GM03348 (cell line): ENCODE measurements around the gene TBXAS1.
A peak's percentile ranks its signal among the peaks of the same experiment; 100 is the strongest.
"Not testable (repeated sequence)": the region's sequence is repeated elsewhere in the genome, so short reads cannot be mapped to it uniquely, and the experiment has no call there.

ENCODE experiments used
- DNase-seq: peaks from one replicate; pipeline ENCODE4 v3.0.0; 2012; ENCODE audit warnings: low spot score

The TBXAS1 gene

GRCh38 chr7:139893461-139893860 is 64.4 kb downstream of the TBXAS1 start:
- DNase-seq, result no peak

- DNase-seq, result no peak
Observed at GRCh38 chr7:139893999-139894398, 64.9 kb downstream of the TBXAS1 start.

- DNase-seq, result no peak
Observed at GRCh38 chr7:139895141-139895829, 66.2 kb downstream of the TBXAS1 start.

DNA sequence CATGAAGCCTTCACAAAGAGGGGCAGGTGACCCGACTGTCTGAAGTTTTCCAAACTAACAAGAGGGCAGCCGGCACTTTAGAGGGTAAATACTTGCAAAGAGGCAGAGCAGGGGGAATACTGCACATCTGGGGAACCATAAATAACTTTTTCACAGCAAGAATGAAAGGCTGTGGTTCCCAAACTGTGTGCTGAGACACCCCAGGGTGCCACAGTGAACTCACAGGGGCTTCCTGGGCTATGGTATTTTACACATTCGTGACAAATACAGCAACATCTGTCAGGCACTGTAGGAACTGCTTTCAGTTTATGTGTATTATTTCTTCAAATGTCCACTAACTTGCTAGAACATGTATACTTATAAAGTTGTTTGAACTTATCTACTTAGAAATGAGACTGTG is 67.2 kb downstream of the TBXAS1 start:
- DNase-seq, result no peak

- no peak for DNase-seq
Observed at GRCh38 chr7:139896831-139897230, 67.8 kb downstream of the TBXAS1 start.

DNA sequence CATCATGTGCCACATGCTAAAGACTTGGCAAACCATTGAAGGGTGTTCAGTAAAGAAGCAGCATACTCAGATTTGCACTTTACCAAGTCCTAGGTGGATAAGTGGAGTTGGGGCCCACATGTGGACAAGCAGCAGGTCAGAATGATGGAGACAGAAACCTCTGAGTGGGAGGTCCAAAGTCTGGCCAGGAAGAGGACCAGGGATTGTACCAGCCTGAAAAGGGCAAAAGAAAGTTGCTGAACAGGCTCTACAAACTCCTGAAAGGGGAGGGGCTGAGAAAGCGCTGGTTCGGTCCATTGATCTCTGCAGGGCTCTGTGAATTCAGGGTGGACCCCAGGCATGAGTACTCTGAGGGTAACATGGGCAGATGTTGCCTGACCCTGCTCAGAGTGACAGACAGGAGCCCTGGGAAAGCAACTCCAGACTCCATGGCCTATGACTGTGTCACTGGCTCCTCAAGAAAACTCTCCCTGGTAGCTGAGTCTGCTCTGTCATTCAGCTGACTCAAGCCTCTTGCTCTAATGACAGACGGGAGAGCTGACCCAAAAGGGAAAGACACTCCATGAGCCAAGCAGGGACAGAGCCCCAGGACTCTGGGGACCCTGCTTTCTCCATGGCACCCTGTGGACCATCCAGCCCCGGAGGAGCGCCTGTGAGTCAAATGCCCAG is 68.5 kb downstream of the TBXAS1 start:
- no peak for DNase-seq

DNA sequence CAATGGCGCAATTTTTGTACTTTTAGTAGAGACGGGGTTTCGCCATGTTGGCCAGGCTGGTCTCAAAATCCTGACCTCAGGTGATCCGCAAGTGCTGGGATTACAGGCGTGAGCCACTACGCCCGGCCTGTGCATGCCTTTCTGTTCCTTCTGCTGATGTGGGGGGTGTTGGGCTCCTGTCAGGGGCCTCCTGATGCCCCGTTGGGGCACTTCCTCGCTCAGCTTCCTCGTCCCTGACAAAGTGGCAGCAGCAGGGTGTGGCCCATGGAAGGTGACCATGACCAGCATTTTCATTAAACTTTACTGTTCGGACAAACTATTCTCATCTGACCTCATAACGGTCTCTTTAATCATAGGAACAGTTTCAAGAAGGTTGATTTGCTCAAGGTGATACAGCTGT is 69.4 kb downstream of the TBXAS1 start:
- DNase-seq, result no peak

- no peak for DNase-seq
Observed at GRCh38 chr7:139899328-139899955, 70.4 kb downstream of the TBXAS1 start.

DNA sequence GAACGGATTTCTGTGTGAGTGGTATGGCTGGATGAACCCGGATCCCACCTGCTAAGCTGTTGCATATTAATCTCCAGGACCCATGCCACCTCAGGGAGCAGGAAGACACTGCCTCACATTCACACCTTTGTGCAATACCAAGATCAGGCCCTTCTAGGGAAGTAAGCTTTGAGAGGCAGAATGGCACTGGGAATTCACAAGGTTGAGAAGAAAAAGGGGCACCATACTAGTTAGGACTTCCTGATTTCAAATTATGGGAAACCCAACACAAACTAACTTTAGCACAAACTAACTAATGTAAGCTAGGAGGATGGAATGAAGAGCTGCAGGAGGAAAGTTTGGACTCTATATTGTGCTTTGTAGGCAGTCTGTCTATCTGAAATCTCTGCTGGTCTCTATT is 71.3 kb downstream of the TBXAS1 start:
- no peak for DNase-seq

DNA sequence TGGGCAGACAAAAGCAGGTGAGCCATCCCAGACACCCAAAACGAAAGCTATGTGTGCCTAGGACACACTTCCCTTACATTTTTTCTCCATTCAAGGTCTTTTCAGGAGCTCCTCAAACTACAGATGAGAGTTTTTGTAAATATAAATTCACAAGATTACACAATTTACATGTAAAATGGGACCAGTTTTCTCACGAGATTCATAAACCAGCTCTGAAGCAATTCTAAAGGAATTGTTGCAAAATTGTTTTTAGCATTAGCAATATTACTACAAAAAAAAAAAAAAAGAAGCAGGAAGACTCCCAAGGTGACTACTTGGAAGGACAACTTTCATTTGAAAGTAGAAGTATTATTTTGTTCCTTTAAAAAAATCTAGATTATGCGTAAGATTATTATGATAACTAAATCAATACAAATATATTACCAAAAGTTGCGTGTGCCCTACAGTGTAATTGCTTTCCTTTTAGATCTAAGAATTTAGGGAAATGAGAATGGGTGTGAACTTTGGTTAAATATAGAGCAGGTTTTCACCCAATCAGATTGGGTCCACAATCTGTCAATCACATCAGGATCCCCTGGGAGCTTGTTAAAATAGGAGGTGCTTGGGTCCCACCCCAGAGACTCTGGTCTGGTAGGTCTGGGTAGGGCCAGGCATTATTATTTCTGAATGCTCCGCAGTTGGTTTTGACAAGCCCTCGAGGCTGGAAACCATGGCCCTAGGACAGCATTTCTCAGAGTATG is 72.2 kb downstream of the TBXAS1 start:
- DNase-seq, result no peak

DNA sequence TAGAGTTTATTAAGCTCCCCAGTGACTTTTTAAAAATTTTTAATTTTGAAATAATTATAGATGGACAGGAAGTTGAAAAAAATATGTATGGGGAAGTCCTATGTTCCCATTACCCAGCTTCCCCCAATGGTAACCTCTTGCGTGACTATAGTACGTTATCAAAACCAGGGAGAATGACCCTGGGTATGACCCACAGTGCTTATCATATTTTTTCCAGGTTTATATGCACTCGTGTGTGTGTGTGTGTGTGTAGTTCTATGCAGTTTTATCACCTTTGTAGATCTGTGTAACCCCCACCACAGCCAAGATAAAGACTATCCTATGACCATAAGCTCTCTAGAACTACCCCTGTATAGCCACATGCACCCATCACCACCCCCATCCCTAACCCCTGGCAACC is 72.8 kb downstream of the TBXAS1 start:
- DNase-seq, result no peak

DNA sequence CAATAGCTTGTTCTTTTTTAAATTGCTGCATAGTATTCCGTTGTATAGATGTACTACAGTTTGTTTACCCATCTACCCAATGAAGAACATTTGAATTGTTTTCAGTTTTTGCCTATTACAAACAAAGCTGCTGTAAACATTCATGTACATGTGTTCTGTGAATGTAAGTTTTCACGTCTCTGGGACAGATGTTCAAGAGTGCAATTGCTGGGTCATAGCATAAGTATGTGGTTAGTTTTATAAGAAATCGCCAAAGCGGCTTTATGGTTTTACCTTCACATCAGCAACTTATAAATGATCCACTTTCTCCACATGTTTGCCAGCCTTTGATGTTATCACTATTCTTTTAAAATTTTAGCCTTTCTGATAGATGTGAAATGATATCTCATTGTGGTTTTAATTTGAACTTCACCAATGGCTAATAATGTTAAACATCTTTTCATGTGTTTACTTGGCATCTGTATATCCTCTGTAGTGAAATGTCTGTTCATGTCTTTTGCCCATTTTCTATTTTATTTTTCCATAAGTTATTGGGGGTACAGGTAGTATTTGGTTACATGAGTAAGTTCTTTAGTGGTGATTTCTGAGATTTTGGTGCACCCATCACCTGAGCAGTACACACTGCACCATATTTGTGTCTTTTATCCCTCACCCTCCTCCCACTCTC is 73.5 kb downstream of the TBXAS1 start:
- DNase-seq, result no peak

DNA sequence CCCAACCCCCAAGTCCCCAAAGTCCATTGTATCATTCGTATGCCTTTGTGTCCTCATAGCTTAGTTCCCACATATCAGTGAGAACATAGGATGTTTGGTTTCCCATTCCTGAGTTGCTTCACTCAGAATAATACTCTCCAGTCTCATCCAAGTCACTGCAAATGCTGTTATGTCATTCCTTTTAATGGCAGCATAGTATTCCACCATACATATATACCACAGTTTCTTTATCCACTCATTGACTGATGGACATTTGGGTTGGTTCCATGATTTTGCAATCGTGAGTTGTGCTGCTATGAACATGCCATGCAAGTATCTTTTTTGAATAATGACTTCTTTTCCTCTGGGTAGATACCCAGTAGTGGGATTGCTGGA is 74.0 kb downstream of the TBXAS1 start:
- DNase-seq, result not testable (repeated sequence)

DNA sequence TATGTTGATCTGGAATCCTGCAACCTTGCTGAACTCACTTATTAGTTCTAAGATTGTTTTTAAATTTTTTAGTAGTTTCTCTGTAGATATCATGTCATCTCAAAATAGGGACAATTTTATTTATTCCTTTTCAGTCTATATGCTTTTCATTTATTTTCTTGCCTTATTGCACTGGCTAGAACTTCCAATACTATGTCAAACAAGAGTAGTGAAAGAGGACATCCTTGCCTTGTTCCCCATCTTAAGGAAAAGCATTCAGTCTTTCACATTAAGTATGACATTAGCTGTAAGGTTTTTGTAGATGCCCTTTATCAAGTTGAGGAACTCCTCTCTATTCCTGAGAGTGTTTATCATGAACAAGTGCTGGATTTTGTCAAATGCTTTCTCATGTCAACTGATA is 77.8 kb downstream of the TBXAS1 start:
- DNase-seq, result no peak

DNA sequence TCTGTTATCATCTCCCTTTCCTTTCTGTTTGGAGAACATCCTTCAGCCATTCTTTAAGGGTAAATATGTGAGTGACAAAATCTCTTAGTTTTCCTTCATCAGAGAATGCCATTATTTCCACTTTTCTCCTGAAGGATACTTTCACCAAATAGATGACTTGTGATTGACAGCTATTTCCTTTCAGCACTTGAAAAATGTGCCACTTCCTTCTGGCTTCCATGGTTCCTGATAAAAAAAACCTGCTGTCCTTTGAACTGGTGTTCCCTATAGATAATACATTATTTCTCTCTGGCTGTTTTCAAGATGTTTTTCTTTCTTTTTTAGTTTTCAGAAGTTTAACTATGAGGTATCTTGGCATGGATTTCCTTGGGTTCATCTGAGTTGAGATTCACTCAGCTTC is 79.7 kb downstream of the TBXAS1 start:
- no peak for DNase-seq

DNA sequence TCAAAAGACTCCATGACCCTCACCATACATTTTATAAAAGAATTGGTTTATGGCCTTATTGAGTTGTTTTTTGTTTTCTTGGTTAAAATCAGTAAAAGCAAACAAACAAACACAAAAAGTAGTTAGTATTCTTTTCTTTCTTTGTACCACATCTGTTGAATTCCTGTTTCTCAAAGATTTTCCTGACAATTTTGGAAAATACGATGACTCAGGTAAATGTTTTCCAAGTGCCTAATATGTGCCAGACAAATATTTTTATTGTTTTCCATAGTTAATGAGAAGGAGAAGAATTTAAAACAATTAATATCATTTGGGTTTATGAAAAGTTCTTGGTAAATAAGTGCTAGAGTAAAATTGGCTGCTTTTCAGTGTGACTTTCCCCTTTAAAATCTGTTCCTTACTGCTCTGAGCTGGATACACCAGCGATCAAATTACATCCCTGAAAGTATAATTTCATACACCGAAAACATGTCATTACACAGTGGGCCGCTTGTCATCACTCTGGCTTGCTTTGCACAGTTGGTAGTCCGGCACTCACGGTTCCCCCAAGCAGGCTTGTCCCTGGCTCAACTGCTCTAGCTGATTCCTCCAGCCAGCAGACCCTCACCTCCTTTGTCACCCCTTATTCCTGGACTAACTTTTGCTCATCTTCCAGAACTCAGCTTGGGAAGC is 80.5 kb downstream of the TBXAS1 start:
- DNase-seq, result peak; percentile 46

DNA sequence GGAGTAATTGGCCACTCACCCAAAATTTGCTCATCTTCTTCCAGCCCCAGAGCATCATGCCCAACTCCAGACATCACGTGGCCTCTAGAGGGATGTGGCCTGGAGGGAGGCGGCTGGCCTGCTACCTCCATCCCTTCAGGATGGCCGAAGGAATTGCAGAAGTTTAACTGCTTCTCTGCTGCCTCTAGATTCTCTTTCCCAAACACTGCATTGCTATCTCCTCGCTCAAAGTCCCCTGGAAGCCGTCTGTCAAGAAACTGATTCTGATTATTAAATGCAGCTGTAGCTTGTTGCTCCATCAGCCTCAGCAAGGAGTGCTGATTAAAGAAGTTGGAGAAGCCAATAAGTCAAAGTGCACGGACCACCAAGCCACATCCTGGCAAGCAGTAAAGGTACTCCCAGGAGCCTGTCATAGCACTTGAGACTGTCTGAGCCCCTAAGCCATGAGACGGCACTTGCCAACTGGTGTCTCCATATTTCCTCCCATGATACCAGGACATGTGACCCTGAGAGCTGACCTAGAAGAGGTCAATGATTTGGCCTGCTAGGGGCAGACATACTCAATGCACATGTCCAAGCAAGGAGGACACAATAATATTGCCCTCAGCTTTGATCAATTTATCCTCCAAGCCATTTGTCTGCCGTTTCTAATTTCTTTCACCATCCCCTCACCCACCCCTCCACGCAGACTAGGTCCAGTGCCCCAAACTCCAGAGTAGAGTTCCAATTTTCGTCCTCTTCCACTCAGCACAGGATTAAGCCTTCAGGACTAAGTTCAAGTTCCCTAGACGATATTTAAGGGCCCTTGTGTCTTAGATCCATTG is 84.2 kb downstream of the TBXAS1 start:
- no peak for DNase-seq

- no peak for DNase-seq
Observed at GRCh38 chr7:139913845-139914135, 84.7 kb downstream of the TBXAS1 start.

- peak; percentile 31 for DNase-seq
Observed at GRCh38 chr7:139914306-139915267, 85.5 kb downstream of the TBXAS1 start.
